Ishikawa (cell line): ENCODE measurements around the gene ROGDI.
A peak's percentile ranks its signal among the peaks of the same experiment; 100 is the strongest.

Experiments used
- CEBPB ChIP-seq: IDR thresholded peaks from 2 replicates; pipeline ENCODE4 v1.6.1; 2012
- EGR1 ChIP-seq: IDR thresholded peaks from 2 replicates; pipeline ENCODE4 v1.6.1; 2012
- EP300 ChIP-seq: IDR thresholded peaks from 2 replicates; pipeline ENCODE4 v1.6.1; 2012; ENCODE audit warnings: borderline replicate concordance
- FOXM1 ChIP-seq: IDR thresholded peaks from 2 replicates; pipeline ENCODE4 v1.6.1; 2012; ENCODE audit warnings: low read depth, borderline replicate concordance
- MAX ChIP-seq: IDR thresholded peaks from 2 replicates; pipeline ENCODE4 v1.6.1; 2012
- NFIC ChIP-seq: IDR thresholded peaks from 2 replicates; pipeline ENCODE4 v1.6.1; 2012
- RAD21 ChIP-seq: IDR thresholded peaks from 2 replicates; pipeline ENCODE4 v1.6.1; 2012; ENCODE audit warnings: low read depth
- REST ChIP-seq: IDR thresholded peaks from 2 replicates; pipeline ENCODE4 v1.6.1; 2012; ENCODE audit warnings: low read depth, mild to moderate bottlenecking
- TAF1 ChIP-seq: IDR thresholded peaks from 2 replicates; pipeline ENCODE4 v1.6.1; 2012; ENCODE audit warnings: low read depth, mild to moderate bottlenecking
- TCF12 ChIP-seq: IDR thresholded peaks from 2 replicates; pipeline ENCODE4 v1.6.1; 2012; ENCODE audit warnings: low read depth
- TEAD4 ChIP-seq: IDR thresholded peaks from 2 replicates; pipeline ENCODE4 v1.6.1; 2012
- TF ChIP-seq, protein P1 (sequence below): IDR thresholded peaks from 2 replicates; pipeline ENCODE4 v1.6.1; 2012

- TF ChIP-seq EGR1 (no peak), TCF12 (no peak; the same call in 1 of the 2 replicates), NFIC (no peak), CEBPB (no peak), EP300 (no peak), REST (no peak), TAF1 (no peak), MAX (peak; percentile 52), TEAD4 (peak; percentile 22; the same call in 1 of the 2 replicates), RAD21 (no peak), FOXM1 (no peak)
- TF ChIP-seq, protein P1, sequence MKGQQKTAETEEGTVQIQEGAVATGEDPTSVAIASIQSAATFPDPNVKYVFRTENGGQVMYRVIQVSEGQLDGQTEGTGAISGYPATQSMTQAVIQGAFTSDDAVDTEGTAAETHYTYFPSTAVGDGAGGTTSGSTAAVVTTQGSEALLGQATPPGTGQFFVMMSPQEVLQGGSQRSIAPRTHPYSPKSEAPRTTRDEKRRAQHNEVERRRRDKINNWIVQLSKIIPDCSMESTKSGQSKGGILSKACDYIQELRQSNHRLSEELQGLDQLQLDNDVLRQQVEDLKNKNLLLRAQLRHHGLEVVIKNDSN = no peak
These were observed 33.7 kb downstream of the ROGDI start for GRCh38 chr16:4768549-4769305.
